Smooth muscle cell (in vitro differentiated cells): ENCODE results near the gene AMPD2. TPM values are rescaled to one million over a fixed set of nuclear protein-coding genes. Genes with fewer than 3 reads are reported as not detected.

Experiments used
- DNase-seq: peaks from one replicate; lab custom pipeline; 2025; ENCODE audit not compliant: unreplicated experiment; lab: John Stamatoyannopoulos, UW
- H2AFZ ChIP-seq: fragments of 200-600 bp; sonication (generic); 2 replicates; pipeline ENCODE4 v1.6.0; 2016; ENCODE audit warnings: antibody characterized with exemption, low read depth, mild to moderate bottlenecking
- H3F3A ChIP-seq: fragments of 200-600 bp; sonication (generic); 2 replicates; pipeline ENCODE4 v1.6.0; 2017; ENCODE audit warnings: antibody characterized with exemption, low read depth
- H3K27ac ChIP-seq: fragments of 200-600 bp; sonication (generic); 2 replicates; pipeline ENCODE4 v1.5.1; 2016; ENCODE audit warnings: low read depth, mild to moderate bottlenecking
- H3K27me3 ChIP-seq: fragments of 200-600 bp; sonication (generic); 2 replicates; pipeline ENCODE4 v1.6.1; 2016; ENCODE audit warnings: low read depth, mild to moderate bottlenecking
- H3K36me3 ChIP-seq: fragments of 200-600 bp; sonication (generic); 2 replicates; pipeline ENCODE4 v1.5.1; 2016; ENCODE audit warnings: low read depth
- H3K4me1 ChIP-seq: fragments of 200-600 bp; sonication (generic); 2 replicates; pipeline ENCODE4 v1.5.1; 2016; ENCODE audit warnings: low read depth
- H3K4me2 ChIP-seq: fragments of 200-600 bp; sonication (generic); 2 replicates; pipeline ENCODE4 v1.6.0; 2016; ENCODE audit warnings: mild to moderate bottlenecking
- H3K4me3 ChIP-seq: fragments of 200-600 bp; sonication (generic); 2 replicates; pipeline ENCODE4 v1.5.1; 2016; ENCODE audit warnings: mild to moderate bottlenecking
- H3K79me2 ChIP-seq: fragments of 200-600 bp; sonication (generic); 2 replicates; pipeline ENCODE4 v1.6.0; 2016; ENCODE audit warnings: low read depth, mild to moderate bottlenecking
- H3K9ac ChIP-seq: fragments of 200-600 bp; sonication (generic); 2 replicates; pipeline ENCODE4 v1.6.0; 2016; ENCODE audit warnings: low read depth
- H3K9me3 ChIP-seq: fragments of 200-600 bp; sonication (generic); replicated peaks from 2 replicates; pipeline ENCODE4 v1.5.1; 2016; ENCODE audit warnings: low read depth
- H4K20me1 ChIP-seq: fragments of 200-600 bp; sonication (generic); 2 replicates; pipeline ENCODE4 v1.6.0; 2016; ENCODE audit warnings: low read depth
- WGBS: methylation state at CpG from one replicate; pipeline ENCODE4 v1.1.7; 2016; ENCODE audit warnings: low lambda C conversion rate; 5-methylcytosine and 5-hydroxymethylcytosine counted together
- polyA plus RNA-seq: library from polyadenylated mRNA; unstranded; fragments of >200 nt; fragmentation: Nextera tagmentation; extraction: Ambion mirVana; gene quantifications from 2 replicates; pipeline ENCODE4 v1.2.1, GENCODE V29; 2016
- total RNA-seq: library from RNA; depleted of rRNA; stranded (reverse); fragments of >200 nt; gene quantifications from 2 replicates; pipeline ENCODE4 v1.2.3, GENCODE V29; 2014
- TF ChIP-seq, protein P1 (sequence below): fragments of 200-600 bp; sonication (generic); IDR thresholded peaks from 2 replicates; pipeline ENCODE4 v1.5.1; 2017; ENCODE audit warnings: borderline replicate concordance, mild to moderate bottlenecking, antibody characterized with exemption; ENCODE audit not compliant: insufficient read depth, poor library complexity, severe bottlenecking

Gene AMPD2
- total and polyA plus RNA-seq, 2 experiments from 2014 or later = 57.4 to 104 TPM

- no peaks in the 10 kb centered on the region for H3K36me3 ChIP-seq
- H3K4me3 ChIP-seq = no peak overlapping the region
- 97% methylated on average over 17 of the region's 21 CpGs for WGBS
- H2AFZ ChIP-seq = no peak overlapping the region
- peaks cover 50% of the 10 kb centered on the region for H4K20me1 ChIP-seq
- no peaks in the 10 kb centered on the region for H3K4me1 ChIP-seq
- no peak overlapping the region for H3K27ac ChIP-seq
- no peak overlapping the region for H3K4me2 ChIP-seq
- no peak for DNase-seq
- TF ChIP-seq, protein P1, sequence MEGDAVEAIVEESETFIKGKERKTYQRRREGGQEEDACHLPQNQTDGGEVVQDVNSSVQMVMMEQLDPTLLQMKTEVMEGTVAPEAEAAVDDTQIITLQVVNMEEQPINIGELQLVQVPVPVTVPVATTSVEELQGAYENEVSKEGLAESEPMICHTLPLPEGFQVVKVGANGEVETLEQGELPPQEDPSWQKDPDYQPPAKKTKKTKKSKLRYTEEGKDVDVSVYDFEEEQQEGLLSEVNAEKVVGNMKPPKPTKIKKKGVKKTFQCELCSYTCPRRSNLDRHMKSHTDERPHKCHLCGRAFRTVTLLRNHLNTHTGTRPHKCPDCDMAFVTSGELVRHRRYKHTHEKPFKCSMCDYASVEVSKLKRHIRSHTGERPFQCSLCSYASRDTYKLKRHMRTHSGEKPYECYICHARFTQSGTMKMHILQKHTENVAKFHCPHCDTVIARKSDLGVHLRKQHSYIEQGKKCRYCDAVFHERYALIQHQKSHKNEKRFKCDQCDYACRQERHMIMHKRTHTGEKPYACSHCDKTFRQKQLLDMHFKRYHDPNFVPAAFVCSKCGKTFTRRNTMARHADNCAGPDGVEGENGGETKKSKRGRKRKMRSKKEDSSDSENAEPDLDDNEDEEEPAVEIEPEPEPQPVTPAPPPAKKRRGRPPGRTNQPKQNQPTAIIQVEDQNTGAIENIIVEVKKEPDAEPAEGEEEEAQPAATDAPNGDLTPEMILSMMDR = no peak
- H3F3A ChIP-seq = no peaks in the 10 kb centered on the region
- H3K9me3 ChIP-seq = no peaks in the 10 kb centered on the region
- H3K27me3 ChIP-seq = no peaks in the 10 kb centered on the region
- peaks cover 37% of the 10 kb centered on the region for H3K79me2 ChIP-seq
- H3K9ac ChIP-seq = no peak overlapping the region
Observed at GRCh38 chr1:109626682-109627408, 7.2 kb downstream of the AMPD2 start.

GRCh38 chr1:109627692-109628399 lies 8.2 kb downstream of the AMPD2 start:
- no peak overlapping the region for H3K4me2 ChIP-seq
- no peak overlapping the region for H3K9ac ChIP-seq
- peaks cover 27% of the 10 kb centered on the region for H3K79me2 ChIP-seq
- H3K4me1 ChIP-seq = no peaks in the 10 kb centered on the region
- no peaks in the 10 kb centered on the region for H3K27me3 ChIP-seq
- WGBS = 97% methylated on average over 23 of the region's 23 CpGs
- DNase-seq = no peak
- H3K9me3 ChIP-seq = no peaks in the 10 kb centered on the region
- H4K20me1 ChIP-seq = peaks cover 40% of the 10 kb centered on the region
- no peak overlapping the region for H2AFZ ChIP-seq
- no peaks in the 10 kb centered on the region for H3K36me3 ChIP-seq
- H3K27ac ChIP-seq = no peak overlapping the region
- H3K4me3 ChIP-seq = no peak overlapping the region
- TF ChIP-seq, protein P1 = no peak
- H3F3A ChIP-seq = no peaks in the 10 kb centered on the region

GRCh38 chr1:109628540-109629321 lies 9.1 kb downstream of the AMPD2 start:
- 95% methylated on average over 23 of the region's 23 CpGs for WGBS
- Histone ChIP-seq H4K20me1 (peaks cover 31% of the 10 kb centered on the region), H3K36me3 (no peaks in the 10 kb centered on the region), H3K9me3 (no peaks in the 10 kb centered on the region), H3K9ac (no peak overlapping the region), H3K79me2 (peaks cover 18% of the 10 kb centered on the region), H3K27ac (no peak overlapping the region), H3K4me2 (no peak overlapping the region), H3K4me1 (no peaks in the 10 kb centered on the region), H3K4me3 (no peak overlapping the region), H3F3A (no peaks in the 10 kb centered on the region), H2AFZ (no peak overlapping the region), H3K27me3 (no peaks in the 10 kb centered on the region)
- TF ChIP-seq, protein P1 = no peak
- no peak for DNase-seq
